Measurements from ENCODE around the gene PSMF1.

GRCh38 chr20:1191299-1191698, 72.9 kb downstream of the PSMF1 start:
- no peak for TF ChIP-seq CTCF (IDR thresholded peaks at IDR 0.05)
- TF ChIP-seq POLR2A (IDR thresholded peaks at IDR 0.05) = no peak
